Measurements from ENCODE around the gene S100PBP. TPM values are rescaled to one million over a fixed set of nuclear protein-coding genes. Genes with fewer than 3 reads are reported as not detected.

Gene S100PBP
- total RNA-seq, 1 experiment from 2014 or later, result 50.1 TPM

DNA sequence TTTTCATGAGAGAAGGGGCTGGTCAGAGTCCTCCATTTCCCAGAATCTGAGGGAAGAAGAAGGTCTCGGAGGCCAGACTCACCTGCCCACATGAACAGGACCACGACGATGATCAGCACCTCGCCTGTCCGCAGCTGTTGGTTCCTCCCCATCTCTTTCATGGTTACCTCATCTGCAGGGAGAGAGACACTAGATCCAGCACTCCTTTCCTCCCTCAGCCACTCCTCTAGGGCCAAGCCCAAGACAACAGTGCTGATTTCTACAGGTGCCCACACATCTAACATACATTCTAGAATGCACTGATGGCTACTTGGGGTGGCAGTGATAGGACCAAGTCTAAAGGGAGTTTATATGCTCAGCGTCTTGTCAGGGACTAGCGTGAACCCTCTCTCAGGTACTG, 50.2 kb downstream of the S100PBP start:
- Mint-ChIP-seq H3K27ac (no peak overlapping the region), H3K4me1 (peaks cover 25 to 33% of the 10 kb centered on the region in 2 experiments), H3K36me3 (ENCODE audit: insufficient read depth in 1 of 3, low read depth in 3 of 3) (peaks cover 3 to 19% (median 13%) of the 10 kb centered on the region in 3 experiments), H3K9me3 (no peaks in the 10 kb centered on the region), H3K27me3 (ENCODE audit: low read depth) (peaks cover 37% of the 10 kb centered on the region), H3K4me3 (no peak overlapping the region; a peak in 1 of 5 replicates)
- no peak overlapping the region for H3K27ac ChIP-seq (ENCODE audit: insufficient read length, low read depth, low read length)
- H3K18ac ChIP-seq (ENCODE audit: insufficient read length, low read depth, low read length), result no peak overlapping the region
- TF ChIP-seq CTCF (conservative IDR thresholded peaks at IDR 0.05), result no peak
- no CpG with 5 or more reads among the region's 7 CpGs for WGBS (ENCODE audit: extremely low coverage, insufficient read length, low lambda C conversion rate)
- peaks cover 4% of the 10 kb centered on the region for H3K23me2 ChIP-seq (ENCODE audit: insufficient read length, low read depth, low read length, poor library complexity, severe bottlenecking)
- H3K4ac ChIP-seq (ENCODE audit: low read depth, low read length), result no peak overlapping the region
- no peak overlapping the region for H3K23ac ChIP-seq (ENCODE audit: insufficient read length, low read depth, low read length)
- H3K4me2 ChIP-seq (ENCODE audit: insufficient read depth, insufficient read length, low read length), result no peak overlapping the region
- H2BK20ac ChIP-seq (ENCODE audit: low read depth, low read length, poor library complexity, severe bottlenecking), result no peak overlapping the region
- no peaks in the 10 kb centered on the region for H3K79me2 ChIP-seq (ENCODE audit: insufficient read depth, low read length)
- DNase-seq, result no peak
- no peaks in the 10 kb centered on the region for H4K20me1 ChIP-seq (ENCODE audit: control insufficient read depth, insufficient read depth, insufficient read length)
- H2BK120ac ChIP-seq (ENCODE audit: low read depth, low read length, poor library complexity, severe bottlenecking), result no peak overlapping the region
- H3K9me3 ChIP-seq (ENCODE audit: control insufficient read depth, low read depth, low read length), result no peaks in the 10 kb centered on the region
- 0 out of 2 replicates have a peak, but pooled peaks cover 2% of the 10 kb centered on the region for H3K4me1 ChIP-seq (ENCODE audit: insufficient read depth, low read length)
- H4K8ac ChIP-seq (replicated peaks; ENCODE audit: insufficient read length, low read depth, low read length), result no peak overlapping the region
- H3K14ac ChIP-seq (ENCODE audit: insufficient read depth, low read length), result no peak overlapping the region
- H4K91ac ChIP-seq (ENCODE audit: insufficient read length, low read depth, low read length), result no peak overlapping the region
- H3K56ac ChIP-seq (ENCODE audit: insufficient read length, low read depth, low read length), result no peak overlapping the region
- H3K9ac ChIP-seq (ENCODE audit: extremely low read depth, insufficient read length, low read length), result no peak overlapping the region
- no peak overlapping the region for H2AFZ ChIP-seq (ENCODE audit: low read length)
- H2BK5ac ChIP-seq (ENCODE audit: insufficient read length, low read length), result no peak overlapping the region
- H3K79me1 ChIP-seq (ENCODE audit: insufficient read depth, low read depth, low read length, poor library complexity, severe bottlenecking), result no peaks in the 10 kb centered on the region
- H3T11ph ChIP-seq (ENCODE audit: low read length), result no peak overlapping the region
- H4K5ac ChIP-seq (ENCODE audit: insufficient read length, low read depth, low read length), result no peak overlapping the region
- peaks cover 21% of the 10 kb centered on the region; the same call in 1 of the 2 replicates for H3K27me3 ChIP-seq (ENCODE audit: insufficient read depth, low read length)
- H2AK5ac ChIP-seq (ENCODE audit: insufficient read length, low read length), result no peak overlapping the region
- H2BK12ac ChIP-seq (ENCODE audit: insufficient read length, low read depth, low read length), result no peak overlapping the region
- no peak overlapping the region for H2BK15ac ChIP-seq (ENCODE audit: low read depth, low read length)
